Hepatocyte (in vitro differentiated cells): ENCODE results near the gene SNAI3. TPM values are rescaled to one million over a fixed set of nuclear protein-coding genes. Genes with fewer than 3 reads are reported as not detected.

ENCODE experiments used
- DNase-seq: peaks from one replicate; pipeline ENCODE4 v3.0.0-alpha.2; 2016; ENCODE audit warnings: low spot score
- H2AFZ ChIP-seq: fragments of 200-600 bp; sonication (generic); 2 replicates; pipeline ENCODE4 v1.6.0; 2016; ENCODE audit warnings: antibody characterized with exemption, mild to moderate bottlenecking
- H3K27ac ChIP-seq: fragments of 200-600 bp; sonication (generic); 2 replicates; pipeline ENCODE4 v1.5.1; 2016; ENCODE audit warnings: mild to moderate bottlenecking
- H3K27me3 ChIP-seq: fragments of 200-600 bp; sonication (generic); 2 replicates; pipeline ENCODE4 v1.6.1; 2016
- H3K36me3 ChIP-seq: fragments of 200-600 bp; sonication (generic); replicated peaks from 2 replicates; pipeline ENCODE4 v1.5.1; 2016; ENCODE audit warnings: low read depth; ENCODE audit not compliant: insufficient read depth
- H3K4me1 ChIP-seq: fragments of 200-600 bp; sonication (generic); 2 replicates; pipeline ENCODE4 v1.5.1; 2016; ENCODE audit warnings: mild to moderate bottlenecking, moderate library complexity; ENCODE audit not compliant: insufficient read depth
- H3K4me2 ChIP-seq: fragments of 200-600 bp; sonication (generic); 2 replicates; pipeline ENCODE4 v1.6.0; 2016
- H3K4me3 ChIP-seq: fragments of 200-600 bp; sonication (generic); 2 replicates; pipeline ENCODE4 v1.5.1; 2016; ENCODE audit warnings: mild to moderate bottlenecking
- H3K79me2 ChIP-seq: fragments of 200-600 bp; sonication (generic); 2 replicates; pipeline ENCODE4 v1.6.0; 2017; ENCODE audit warnings: mild to moderate bottlenecking
- H3K9me2 ChIP-seq: fragments of 200-600 bp; sonication (generic); replicated peaks from 2 replicates; pipeline ENCODE4 v1.6.0; 2017; ENCODE audit warnings: mild to moderate bottlenecking; ENCODE audit not compliant: insufficient read depth
- H3K9me3 ChIP-seq: fragments of 200-600 bp; sonication (generic); 2 replicates; pipeline ENCODE4 v1.5.1; 2016; ENCODE audit warnings: low read depth, mild to moderate bottlenecking
- H4K20me1 ChIP-seq: fragments of 200-600 bp; sonication (generic); 2 replicates; pipeline ENCODE4 v1.6.0; 2016; ENCODE audit warnings: mild to moderate bottlenecking; ENCODE audit not compliant: insufficient read depth, poor library complexity, severe bottlenecking
- CTCF ChIP-seq: fragments of 200-600 bp; sonication (generic); IDR thresholded peaks from 2 replicates; pipeline ENCODE4 v1.5.1; 2016; ENCODE audit warnings: antibody characterized with exemption, mild to moderate bottlenecking; ENCODE audit not compliant: poor library complexity
- EZH2 ChIP-seq: fragments of 200-600 bp; sonication (generic); IDR thresholded peaks from 2 replicates; pipeline ENCODE4 v1.6.1; 2016; ENCODE audit warnings: antibody characterized with exemption, mild to moderate bottlenecking, borderline replicate concordance
- EZH2phosphoT487 ChIP-seq: fragments of 200-600 bp; sonication (generic); IDR thresholded peaks from one replicate; pipeline ENCODE4 v1.6.1; 2018; ENCODE audit warnings: antibody characterized with exemption, mild to moderate bottlenecking, low read depth, moderate library complexity; ENCODE audit not compliant: unreplicated experiment, severe bottlenecking
- WGBS: methylation state at CpG from one replicate; pipeline ENCODE4 v1.1.6; 2016; ENCODE audit warnings: low lambda C conversion rate; ENCODE audit errors: missing lambda C conversion rate; 5-methylcytosine and 5-hydroxymethylcytosine counted together
- polyA plus RNA-seq: library from polyadenylated mRNA; unstranded; fragments of >200 nt; fragmentation: Nextera tagmentation; extraction: Ambion mirVana; gene quantifications from 2 replicates; pipeline ENCODE4 v1.2.1, GENCODE V29; 2016
- total RNA-seq: library from RNA; depleted of rRNA; stranded (reverse); fragments of >200 nt; gene quantifications from 2 replicates; pipeline ENCODE4 v1.2.3, GENCODE V29; 2014

The SNAI3 gene
- total and polyA plus RNA-seq, 2 experiments from 2014 or later, result 1.7 to 5.0 TPM

GRCh38 chr16:88713054-88713453 lies 26.7 kb upstream of the SNAI3 start:
- H3K9me2 ChIP-seq, result no peaks in the 10 kb centered on the region
- H3K27me3 ChIP-seq, result no peaks in the 10 kb centered on the region
- no peak overlapping the region for H3K4me2 ChIP-seq
- H3K4me1 ChIP-seq, result no peaks in the 10 kb centered on the region
- H3K79me2 ChIP-seq, result peaks cover 6% of the 10 kb centered on the region
- no peaks in the 10 kb centered on the region for H3K36me3 ChIP-seq
- TF ChIP-seq EZH2 (no peak), EZH2phosphoT487 (no peak), CTCF (no peak)
- H2AFZ ChIP-seq, result no peak overlapping the region
- WGBS, result 98% methylated on average over 7 of the region's 15 CpGs
- H3K4me3 ChIP-seq, result no peak overlapping the region
- no peaks in the 10 kb centered on the region for H3K9me3 ChIP-seq
- H3K27ac ChIP-seq, result no peak overlapping the region
- no peak for DNase-seq
- no peaks in the 10 kb centered on the region for H4K20me1 ChIP-seq

- Histone ChIP-seq H3K27me3 (no peaks in the 10 kb centered on the region), H3K4me2 (no peak overlapping the region), H3K79me2 (peaks cover 11% of the 10 kb centered on the region), H3K27ac (no peak overlapping the region), H3K36me3 (no peaks in the 10 kb centered on the region), H3K4me1 (no peaks in the 10 kb centered on the region), H3K4me3 (no peak overlapping the region), H3K9me2 (no peaks in the 10 kb centered on the region), H2AFZ (no peak overlapping the region), H4K20me1 (no peaks in the 10 kb centered on the region), H3K9me3 (no peaks in the 10 kb centered on the region)
- 89% methylated on average over 17 of the region's 25 CpGs for WGBS
- no peak for TF ChIP-seq EZH2
- no peak for TF ChIP-seq CTCF
- TF ChIP-seq EZH2phosphoT487, result no peak
- no peak for DNase-seq
Observed at GRCh38 chr16:88712362-88712979, 26.2 kb upstream of the SNAI3 start.

- no peak for DNase-seq
- Histone ChIP-seq H3K27ac (no peak overlapping the region), H3K4me3 (no peak overlapping the region), H3K9me3 (no peaks in the 10 kb centered on the region), H2AFZ (no peak overlapping the region), H3K4me1 (peaks cover 4% of the 10 kb centered on the region), H3K79me2 (peaks cover 17% of the 10 kb centered on the region), H3K4me2 (no peak overlapping the region), H4K20me1 (no peaks in the 10 kb centered on the region), H3K9me2 (no peaks in the 10 kb centered on the region), H3K36me3 (no peaks in the 10 kb centered on the region), H3K27me3 (no peaks in the 10 kb centered on the region)
- 91% methylated on average over 17 of the region's 18 CpGs for WGBS
- TF ChIP-seq CTCF (no peak), EZH2 (no peak), EZH2phosphoT487 (no peak)
Observed at GRCh38 chr16:88711750-88712340, 25.5 kb upstream of the SNAI3 start.
